Mesendoderm (in vitro differentiated cells): ENCODE results near the gene PTPN1.
A peak's percentile ranks its signal among the peaks of the same experiment; 100 is the strongest.

Experiments
- DNase-seq: peaks from one replicate; pipeline ENCODE4 v3.0.0; 2013
- H2AK5ac ChIP-seq: 2 replicates; pipeline ENCODE4 v1.6.1; 2013; ENCODE audit warnings: low read length, inconsistent platforms
- H2BK120ac ChIP-seq: 2 replicates; pipeline ENCODE4 v1.6.1; 2013; ENCODE audit warnings: low read depth, mild to moderate bottlenecking, low read length, moderate library complexity, mixed read lengths
- H2BK15ac ChIP-seq: replicated peaks from 2 replicates; pipeline ENCODE4 v1.6.1; 2013; ENCODE audit warnings: low read depth, mild to moderate bottlenecking, moderate library complexity
- H2BK5ac ChIP-seq: 2 replicates; pipeline ENCODE4 v1.6.1; 2013; ENCODE audit warnings: low read length, inconsistent platforms
- H3K18ac ChIP-seq: 2 replicates; pipeline ENCODE4 v1.6.1; 2013; ENCODE audit warnings: mild to moderate bottlenecking, low read length, mixed read lengths
- H3K23ac ChIP-seq: one replicate; pipeline ENCODE4 v1.6.1; 2013; ENCODE audit warnings: low read length
- H3K27ac ChIP-seq: 2 replicates; pipeline ENCODE4 v1.5.1; 2013; ENCODE audit warnings: low read depth, mild to moderate bottlenecking, inconsistent platforms, low read length, moderate library complexity
- H3K27me3 ChIP-seq: 2 replicates; pipeline ENCODE4 v1.6.1; 2013; ENCODE audit warnings: low read length, control low read depth, mild to moderate bottlenecking, inconsistent platforms; ENCODE audit not compliant: insufficient read depth, poor library complexity
- H3K36me3 ChIP-seq: 2 replicates; pipeline ENCODE4 v1.6.1; 2013; ENCODE audit warnings: low read length, inconsistent platforms; ENCODE audit not compliant: control insufficient read depth, insufficient read depth
- H3K4ac ChIP-seq: one replicate; pipeline ENCODE4 v1.6.1; 2013; ENCODE audit warnings: low read depth, mild to moderate bottlenecking, low read length, moderate library complexity
- H3K4me1 ChIP-seq: 2 replicates; pipeline ENCODE4 v1.6.1; 2013; ENCODE audit warnings: low read depth, low read length, inconsistent platforms; ENCODE audit not compliant: control insufficient read depth
- H3K4me2 ChIP-seq: 2 replicates; pipeline ENCODE4 v1.6.1; 2013; ENCODE audit warnings: low read length
- H3K4me3 ChIP-seq: 2 replicates; pipeline ENCODE4 v1.5.1; 2013; ENCODE audit warnings: mild to moderate bottlenecking, low read length
- H3K56ac ChIP-seq: one replicate; pipeline ENCODE4 v1.6.1; 2013; ENCODE audit warnings: low read length
- H3K79me1 ChIP-seq: 2 replicates; pipeline ENCODE4 v1.6.1; 2013; ENCODE audit warnings: low read length, inconsistent platforms
- H3K79me2 ChIP-seq: 2 replicates; pipeline ENCODE4 v1.6.1; 2013; ENCODE audit warnings: mild to moderate bottlenecking, low read length; ENCODE audit not compliant: control insufficient read depth, insufficient read depth
- H3K9ac ChIP-seq: 2 replicates; pipeline ENCODE4 v1.6.1; 2013; ENCODE audit warnings: low read length, inconsistent platforms
- H4K5ac ChIP-seq: one replicate; pipeline ENCODE4 v1.6.1; 2013; ENCODE audit warnings: low read length
- H4K8ac ChIP-seq: one replicate; pipeline ENCODE4 v1.6.1; 2013; ENCODE audit warnings: low read depth, mild to moderate bottlenecking, control low read depth, low read length, moderate library complexity
- WGBS: extraction: QIAGEN DNeasy Blood & Tissue Kit; methylation state at CpG from one replicate; pipeline ENCODE4 v1.1.7; 2013; ENCODE audit warnings: low lambda C conversion rate, missing lambda C conversion rate; ENCODE audit not compliant: insufficient coverage; ENCODE audit errors: extremely low coverage; 5-methylcytosine and 5-hydroxymethylcytosine counted together

PTPN1 gene

DNA sequence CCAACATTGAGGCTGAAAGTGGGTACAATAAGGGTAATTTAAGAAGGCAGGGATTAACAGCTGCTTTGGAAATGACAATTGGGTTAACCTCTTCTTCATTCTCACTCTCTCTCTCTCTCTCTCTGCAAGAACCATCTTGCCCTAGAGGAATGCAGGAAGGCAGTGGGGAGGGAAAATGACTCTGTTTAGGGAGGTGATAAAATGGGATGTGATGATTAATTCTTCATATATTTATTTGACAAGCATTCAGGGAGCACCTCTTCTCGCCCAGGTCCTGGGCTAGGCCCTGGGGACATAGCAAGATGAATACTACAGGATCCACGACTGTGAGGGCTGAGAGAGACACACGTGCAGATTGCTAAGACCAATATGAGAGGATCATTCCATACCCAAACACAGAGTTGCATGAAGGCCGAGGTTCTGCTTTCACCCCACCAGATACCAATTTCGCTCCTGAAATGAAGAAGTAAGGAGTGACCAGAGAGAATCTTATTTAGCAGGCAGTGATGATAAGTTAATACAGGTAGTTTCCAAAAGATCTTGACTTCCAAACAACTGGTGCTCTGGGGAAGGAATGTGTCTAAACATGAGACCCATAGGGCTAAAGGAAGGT is 13.3 kb upstream of the PTPN1 start:
- no CpG with 5 or more reads among the region's 5 CpGs for WGBS
- Histone ChIP-seq H3K4ac (no peak overlapping the region), H2BK15ac (no peak overlapping the region), H3K27me3 (no peaks in the 10 kb centered on the region), H2BK120ac (no peak overlapping the region), H4K8ac (no peak overlapping the region), H3K36me3 (no peaks in the 10 kb centered on the region), H3K79me2 (no peaks in the 10 kb centered on the region), H3K23ac (no peak overlapping the region), H3K79me1 (no peaks in the 10 kb centered on the region), H3K56ac (no peak overlapping the region), H3K18ac (no peak overlapping the region), H3K9ac (no peak overlapping the region), H2AK5ac (no peak overlapping the region), H3K4me1 (no peaks in the 10 kb centered on the region), H4K5ac (no peak overlapping the region), H3K27ac (no peak overlapping the region), H3K4me3 (no peak overlapping the region), H2BK5ac (no peak overlapping the region), H3K4me2 (no peak overlapping the region)
- DNase-seq: no peak

GRCh38 chr20:50498071-50498776 is 12.0 kb upstream of the PTPN1 start:
- Histone ChIP-seq H3K79me2 (no peaks in the 10 kb centered on the region), H3K18ac (no peak overlapping the region), H3K4me1 (no peaks in the 10 kb centered on the region), H3K36me3 (no peaks in the 10 kb centered on the region), H3K79me1 (no peaks in the 10 kb centered on the region), H3K4me3 (no peak overlapping the region), H3K27me3 (no peaks in the 10 kb centered on the region), H3K56ac (no peak overlapping the region), H3K9ac (no peak overlapping the region), H3K27ac (no peak overlapping the region), H2AK5ac (no peak overlapping the region), H2BK5ac (no peak overlapping the region), H4K5ac (no peak overlapping the region), H2BK15ac (no peak overlapping the region), H3K4me2 (no peak overlapping the region), H2BK120ac (no peak overlapping the region), H3K4ac (no peak overlapping the region), H4K8ac (no peak overlapping the region), H3K23ac (no peak overlapping the region)
- no CpG with 5 or more reads among the region's 5 CpGs for WGBS
- no peak for DNase-seq

- no peak overlapping the region for H3K4me3 ChIP-seq
- H2BK15ac ChIP-seq: no peak overlapping the region
- no peak overlapping the region for H3K9ac ChIP-seq
- no CpG with 5 or more reads among the region's 3 CpGs for WGBS
- H3K56ac ChIP-seq: peak overlapping the region; percentile 42
- H3K27me3 ChIP-seq: no peaks in the 10 kb centered on the region
- no peak overlapping the region for H3K23ac ChIP-seq
- H3K4me1 ChIP-seq: no peaks in the 10 kb centered on the region
- H3K4me2 ChIP-seq: no peak overlapping the region
- no peak overlapping the region for H2BK120ac ChIP-seq
- H3K79me2 ChIP-seq: no peaks in the 10 kb centered on the region
- peak overlapping the region; percentile 58 for H2AK5ac ChIP-seq
- H3K36me3 ChIP-seq: no peaks in the 10 kb centered on the region
- no peak for DNase-seq
- no peak overlapping the region for H4K8ac ChIP-seq
- no peak overlapping the region for H3K18ac ChIP-seq
- H2BK5ac ChIP-seq: no peak overlapping the region
- no peaks in the 10 kb centered on the region for H3K79me1 ChIP-seq
- H3K4ac ChIP-seq: no peak overlapping the region
- no peak overlapping the region for H3K27ac ChIP-seq
- H4K5ac ChIP-seq: no peak overlapping the region
These were observed 10.2 kb upstream of the PTPN1 start for GRCh38 chr20:50499938-50500337.

- H3K27ac ChIP-seq: no peak overlapping the region
- no CpG with 5 or more reads among the region's 12 CpGs for WGBS
These were observed 8.0 kb upstream of the PTPN1 start for GRCh38 chr20:50501972-50502745.

GRCh38 chr20:50504231-50504823 is 5.9 kb upstream of the PTPN1 start:
- peak; percentile 44 for DNase-seq
- WGBS: no CpG with 5 or more reads among the region's 4 CpGs
- H2AK5ac ChIP-seq: no peak overlapping the region
- H3K9ac ChIP-seq: no peak overlapping the region
- H2BK15ac ChIP-seq: no peak overlapping the region
- H3K18ac ChIP-seq: no peak overlapping the region
- H3K27ac ChIP-seq: no peak overlapping the region
- H3K4ac ChIP-seq: no peak overlapping the region
- H2BK5ac ChIP-seq: no peak overlapping the region
- H3K23ac ChIP-seq: no peak overlapping the region
- no peak overlapping the region for H3K56ac ChIP-seq
- H3K27me3 ChIP-seq: no peaks in the 10 kb centered on the region
- H3K36me3 ChIP-seq: no peaks in the 10 kb centered on the region
- H4K5ac ChIP-seq: no peak overlapping the region
- H3K4me3 ChIP-seq: no peak overlapping the region
- no peaks in the 10 kb centered on the region for H3K79me1 ChIP-seq
- no peak overlapping the region for H4K8ac ChIP-seq
- H3K4me2 ChIP-seq: no peak overlapping the region
- no peaks in the 10 kb centered on the region for H3K79me2 ChIP-seq
- no peaks in the 10 kb centered on the region for H3K4me1 ChIP-seq
- H2BK120ac ChIP-seq: no peak overlapping the region

More at GRCh38 chr20:50501972-50502745, 8.0 kb upstream of the PTPN1 start:
- DNase-seq: no peak
- H3K4ac ChIP-seq: no peak overlapping the region
- H2BK15ac ChIP-seq: no peak overlapping the region
- H3K4me3 ChIP-seq: no peak overlapping the region
- H2AK5ac ChIP-seq: no peak overlapping the region
- H4K5ac ChIP-seq: no peak overlapping the region
- no peaks in the 10 kb centered on the region for H3K27me3 ChIP-seq
- no peaks in the 10 kb centered on the region for H3K79me2 ChIP-seq
- no peak overlapping the region for H4K8ac ChIP-seq
- H3K4me2 ChIP-seq: no peak overlapping the region
- no peak overlapping the region for H2BK5ac ChIP-seq
- no peak overlapping the region for H3K18ac ChIP-seq
- H3K4me1 ChIP-seq: no peaks in the 10 kb centered on the region
- no peaks in the 10 kb centered on the region for H3K36me3 ChIP-seq
- H3K56ac ChIP-seq: no peak overlapping the region
- H3K23ac ChIP-seq: no peak overlapping the region
- no peak overlapping the region for H2BK120ac ChIP-seq
- no peak overlapping the region for H3K9ac ChIP-seq
- no peaks in the 10 kb centered on the region for H3K79me1 ChIP-seq
